NCI-H226 (cell line): Measurements from ENCODE around the gene ASB1.

Source experiments
- DNase-seq: peaks from one replicate; pipeline ENCODE4 v3.0.0-alpha.2; 2015

Gene ASB1

GRCh38 chr2:238473523-238473922, 46.8 kb downstream of the ASB1 start:
- no peak for DNase-seq

DNA sequence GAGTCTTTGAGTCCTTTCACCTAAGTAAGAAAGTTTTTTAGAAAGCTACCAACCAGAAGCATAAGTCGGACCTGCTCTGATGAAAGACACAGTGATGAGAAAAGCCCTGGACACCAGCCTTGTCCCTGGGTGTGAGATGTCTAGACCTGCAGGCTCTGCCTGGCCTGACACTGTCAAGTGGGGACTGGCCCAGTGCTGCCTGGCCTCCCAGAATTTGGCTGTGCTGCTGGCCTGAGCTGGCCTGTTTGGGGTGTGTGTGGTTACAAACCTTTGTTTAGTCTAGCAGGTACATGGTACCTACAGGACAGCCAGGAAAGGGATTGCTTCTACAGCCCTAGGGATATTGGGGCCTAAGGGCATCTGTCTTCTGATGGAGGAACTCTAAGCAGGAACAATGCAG, 48.3 kb downstream of the ASB1 start:
- no peak for DNase-seq

DNA sequence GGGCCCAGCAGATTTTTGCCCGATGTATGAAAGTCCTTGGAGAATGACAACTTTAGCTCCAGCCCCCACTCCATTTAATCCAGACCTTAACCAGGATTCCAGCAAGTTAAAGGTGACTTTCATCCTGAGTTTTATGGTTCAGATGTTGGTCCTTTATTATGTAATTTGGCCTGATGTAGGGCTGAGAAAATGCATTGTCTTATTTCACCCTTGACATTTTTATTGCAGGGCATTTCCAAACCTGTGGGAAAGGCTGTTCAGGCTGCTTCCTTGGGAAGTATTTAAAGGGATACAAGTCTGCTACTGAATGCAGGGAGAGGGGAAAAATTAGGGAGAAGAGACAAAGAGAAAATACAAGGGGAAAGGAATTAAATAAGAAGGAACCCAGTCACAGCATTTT, 48.8 kb downstream of the ASB1 start:
- no peak for DNase-seq

DNA sequence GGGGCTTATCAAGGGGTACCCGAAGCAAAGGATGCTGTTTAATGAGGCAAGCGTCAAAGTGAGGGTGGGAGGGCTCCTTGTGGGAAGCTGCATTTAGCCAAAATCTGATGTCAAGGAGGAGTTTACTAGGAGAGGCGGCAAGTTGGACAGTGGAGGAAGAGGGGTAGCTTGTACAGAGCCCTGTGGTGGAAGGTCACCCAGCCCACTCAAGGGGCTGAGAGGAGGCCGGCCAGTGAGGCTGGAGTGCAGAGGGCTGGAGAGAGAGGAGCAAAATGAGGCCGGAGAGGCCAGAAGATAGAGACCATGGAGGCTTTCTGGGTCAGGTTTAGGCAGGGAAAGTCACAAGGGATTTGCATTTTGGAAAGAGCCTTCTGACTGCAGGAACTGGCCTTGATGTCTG, 49.5 kb downstream of the ASB1 start:
- DNase-seq, result no peak

- DNase-seq, result no peak
Measured at GRCh38 chr2:238478216-238478615, 51.5 kb downstream of the ASB1 start.

GRCh38 chr2:238479847-238480246, 53.1 kb downstream of the ASB1 start:
- no peak for DNase-seq

DNA sequence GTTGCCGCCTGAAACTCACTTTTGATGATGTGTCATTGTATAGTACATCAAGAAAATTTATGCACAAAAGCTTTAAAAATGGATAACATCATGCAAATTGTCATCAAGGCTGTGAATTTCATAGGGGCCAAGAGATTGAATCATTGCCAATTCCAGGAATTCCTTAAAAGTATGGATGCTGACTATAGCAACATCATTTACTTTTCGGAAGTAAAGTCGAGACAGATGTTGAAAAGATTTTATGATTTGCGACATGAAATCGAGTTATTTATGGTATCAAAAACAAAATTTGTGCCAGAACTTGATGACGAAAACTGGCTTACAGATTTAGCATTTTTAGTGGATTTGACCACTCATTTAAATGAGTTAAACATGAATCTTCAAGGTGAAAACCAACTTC, 56.3 kb downstream of the ASB1 start:
- no peak for DNase-seq

DNA sequence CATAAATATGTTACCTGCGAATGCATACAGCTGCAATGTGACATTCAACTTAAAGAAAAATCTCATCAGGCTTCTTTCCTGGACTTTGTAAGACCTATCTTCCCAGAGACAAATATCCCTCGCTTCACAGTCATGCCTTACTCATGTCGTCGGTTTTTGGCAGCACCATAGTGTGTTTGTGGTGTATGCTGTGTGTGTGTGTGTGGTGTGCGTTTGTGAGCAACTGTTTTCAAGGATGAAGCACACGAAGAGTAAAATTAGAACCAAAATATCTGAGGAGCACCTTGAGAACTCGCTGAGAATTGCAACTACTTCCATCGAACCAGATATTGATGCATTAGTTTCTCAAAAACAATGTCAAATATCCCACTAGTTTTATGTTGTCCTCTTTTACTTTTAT, 56.9 kb downstream of the ASB1 start:
- DNase-seq, result no peak

DNA sequence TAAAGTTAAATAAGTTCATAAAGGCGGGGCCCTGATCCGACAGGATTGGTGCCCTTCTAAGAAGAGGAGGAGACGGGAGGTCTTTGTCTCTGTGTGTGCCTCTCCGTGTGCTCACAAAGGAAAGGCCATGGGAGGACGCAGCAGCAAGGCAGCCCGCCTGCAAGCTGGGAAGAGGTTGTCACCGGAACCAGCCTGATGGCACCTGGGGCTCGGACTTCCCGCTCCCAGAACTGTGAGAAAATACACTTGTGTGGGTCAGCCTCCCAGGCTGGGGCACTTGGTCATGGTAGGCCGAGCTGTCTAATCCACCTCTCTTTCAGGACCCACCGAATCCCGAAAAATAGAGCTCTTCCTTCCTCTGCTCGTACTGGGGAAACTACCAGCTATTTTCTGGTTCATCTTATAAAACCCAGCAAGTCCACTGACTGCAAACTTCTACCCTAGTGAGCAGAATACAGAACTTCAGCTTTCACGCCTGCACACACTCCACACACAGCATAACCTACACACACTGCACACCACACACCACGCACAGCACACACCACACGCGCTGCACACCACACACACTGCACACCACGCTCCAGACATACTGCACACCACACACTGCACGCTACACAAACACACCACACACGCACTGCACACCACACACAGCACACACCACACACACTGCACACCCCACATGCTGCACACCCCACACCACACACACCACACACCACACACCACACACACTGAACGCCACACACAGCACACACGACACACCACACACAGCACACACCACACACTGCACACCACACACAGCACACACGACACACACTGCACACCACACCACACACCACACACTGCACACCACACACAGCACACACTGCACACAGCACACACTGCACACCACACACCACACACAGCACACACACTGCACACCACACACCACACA, 58.1 kb downstream of the ASB1 start:
- no peak for DNase-seq

DNA sequence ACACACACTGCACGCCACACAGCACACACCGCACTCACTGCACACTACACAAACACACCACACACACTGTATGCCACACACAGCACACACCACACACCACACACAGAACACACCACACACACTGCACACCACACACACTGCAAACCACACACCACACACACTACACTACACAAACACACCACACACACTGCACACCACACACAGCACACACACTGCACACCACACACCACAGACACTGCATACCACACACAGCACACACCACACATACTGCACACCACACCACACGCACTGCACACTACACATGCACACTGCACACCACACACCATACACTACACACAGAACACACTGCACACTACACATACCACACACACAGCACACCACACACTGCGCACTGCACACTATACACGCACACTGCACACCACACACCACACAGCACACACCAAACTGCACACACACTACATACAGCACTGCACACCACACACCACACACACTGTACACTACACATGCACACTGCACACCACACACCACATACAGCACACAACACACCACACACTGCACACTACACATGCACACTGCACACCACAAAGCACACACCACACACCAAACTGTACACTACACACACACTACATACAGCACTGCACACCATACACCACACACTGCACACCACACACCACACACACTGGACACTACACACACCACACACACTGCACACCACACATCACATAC, 59.6 kb downstream of the ASB1 start:
- no peak for DNase-seq

DNA sequence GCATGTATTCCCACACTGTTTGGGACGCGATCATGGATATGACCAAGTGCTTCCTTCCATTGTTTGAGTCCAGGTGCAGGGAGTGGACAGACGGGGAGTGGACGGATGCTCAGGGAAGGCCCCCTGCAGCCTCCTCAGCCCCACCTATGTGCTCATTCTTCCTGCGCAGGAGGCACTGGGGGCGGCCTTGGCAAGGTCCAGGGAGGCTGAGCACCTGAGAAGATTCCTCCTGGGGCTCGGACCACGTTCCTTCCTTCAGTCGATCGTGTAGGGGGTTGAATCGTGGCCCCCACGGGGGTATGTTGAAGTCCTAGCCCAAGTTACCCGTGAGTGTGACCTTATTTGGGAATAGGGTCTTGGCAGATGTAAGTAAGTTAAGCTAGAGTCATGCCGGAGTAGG, 60.4 kb downstream of the ASB1 start:
- DNase-seq, result no peak

- no peak for DNase-seq
Measured at GRCh38 chr2:238487652-238488346, 61.1 kb downstream of the ASB1 start.

DNA sequence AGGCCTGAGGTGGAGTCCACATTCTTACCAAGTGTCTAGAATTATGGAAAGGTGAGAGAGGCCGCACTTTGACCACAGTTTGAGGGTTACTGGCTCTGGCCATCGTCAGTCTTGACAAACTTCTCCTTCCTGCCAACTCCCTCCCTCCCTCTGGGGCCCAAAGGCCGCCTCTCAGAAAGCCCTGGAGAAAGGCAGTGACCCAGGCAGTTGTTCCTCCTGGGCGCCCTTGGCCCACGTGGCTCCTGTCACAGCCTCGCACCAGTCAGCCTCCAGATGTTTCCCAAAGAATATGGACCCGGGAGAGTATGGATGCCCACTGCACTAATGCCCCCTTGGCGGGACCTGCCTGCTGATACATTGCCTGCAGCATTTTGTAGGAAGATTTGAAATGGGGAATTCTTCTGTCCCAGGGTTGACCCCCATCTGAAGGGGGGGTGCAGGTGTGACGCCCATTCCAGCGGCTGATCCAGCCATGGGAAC, 61.7 kb downstream of the ASB1 start:
- no peak for DNase-seq

DNA sequence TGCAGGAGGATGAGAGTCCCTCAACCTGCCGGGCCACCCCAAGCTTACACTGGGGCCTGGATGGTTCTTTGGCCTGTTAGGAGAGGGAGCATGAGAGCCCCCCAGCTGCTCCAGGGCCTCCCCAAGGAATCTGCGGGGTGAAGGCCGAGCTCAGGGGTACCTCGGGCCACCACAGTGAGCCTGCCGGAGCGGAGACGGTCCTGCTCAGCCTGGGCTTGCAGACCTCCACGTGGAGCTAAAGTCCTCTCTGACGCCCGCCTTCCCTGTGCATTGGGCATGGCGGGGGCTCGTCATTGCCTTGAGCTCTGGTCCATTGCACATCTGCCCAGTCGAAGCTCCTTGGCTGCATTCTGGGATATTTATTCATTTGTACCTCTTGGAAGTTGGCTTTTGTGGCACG, 62.7 kb downstream of the ASB1 start:
- no peak for DNase-seq

- no peak for DNase-seq
Measured at GRCh38 chr2:238489896-238490295, 63.2 kb downstream of the ASB1 start.

DNA sequence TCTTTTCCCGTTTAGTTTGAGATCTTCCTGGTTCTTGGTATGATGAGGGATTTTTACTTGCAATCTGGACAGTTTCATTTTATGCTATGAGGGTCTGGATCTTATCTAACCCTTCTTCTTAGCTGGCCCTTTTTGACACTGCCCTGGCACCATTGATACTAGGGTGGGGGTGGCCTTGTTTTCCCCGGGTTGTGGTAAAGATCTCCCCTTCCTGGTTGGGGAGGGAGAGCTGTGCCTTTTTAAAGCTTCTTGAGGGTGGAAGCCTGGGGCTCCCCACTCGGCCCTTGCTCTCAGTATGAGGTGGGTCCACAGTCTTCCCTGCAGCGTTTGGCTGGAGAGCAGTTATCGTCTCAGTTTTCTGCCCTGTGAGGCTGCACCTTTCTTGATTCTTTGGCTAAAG, 66.1 kb downstream of the ASB1 start:
- no peak for DNase-seq

DNA sequence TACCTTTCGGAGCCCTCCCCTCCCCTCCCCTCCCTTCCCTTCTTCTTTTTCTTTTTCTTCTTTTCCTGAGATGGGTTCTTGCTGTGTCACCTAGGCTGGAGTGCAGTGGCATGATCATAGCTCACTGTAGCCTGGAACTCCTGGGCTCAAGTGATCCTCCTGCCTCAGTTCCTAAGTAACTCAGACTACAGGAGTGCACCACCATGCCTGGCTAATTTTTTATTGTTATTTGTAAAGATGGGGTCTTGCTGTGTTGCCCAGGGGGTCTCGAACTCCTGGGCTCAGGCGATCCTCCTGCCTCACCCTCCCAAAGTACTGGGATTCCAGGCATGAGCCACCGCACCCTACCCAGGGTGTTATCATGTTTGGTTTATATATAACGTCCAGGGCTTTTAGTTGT, 66.7 kb downstream of the ASB1 start:
- DNase-seq, result no peak

- DNase-seq, result no peak
Measured at GRCh38 chr2:238493880-238494572, 67.3 kb downstream of the ASB1 start.

DNA sequence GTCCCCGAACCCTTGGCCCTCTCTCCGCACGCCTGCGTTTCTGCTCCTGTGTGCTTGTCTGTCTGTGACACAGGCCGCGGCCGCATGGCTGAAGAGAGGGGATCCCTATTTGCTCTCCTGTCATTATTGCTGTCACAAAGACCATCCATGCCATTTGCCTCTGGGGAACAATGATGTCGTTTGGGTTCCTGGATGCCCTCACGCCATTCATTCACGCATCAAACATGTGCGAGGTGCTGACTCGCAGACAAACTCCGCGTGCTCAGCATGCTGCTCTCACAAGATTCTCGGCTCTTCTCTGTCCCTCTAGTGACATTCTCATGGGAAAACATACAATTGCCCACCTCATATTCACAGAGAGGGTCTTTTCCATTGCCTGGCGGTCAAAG, 67.8 kb downstream of the ASB1 start:
- DNase-seq, result no peak

DNA sequence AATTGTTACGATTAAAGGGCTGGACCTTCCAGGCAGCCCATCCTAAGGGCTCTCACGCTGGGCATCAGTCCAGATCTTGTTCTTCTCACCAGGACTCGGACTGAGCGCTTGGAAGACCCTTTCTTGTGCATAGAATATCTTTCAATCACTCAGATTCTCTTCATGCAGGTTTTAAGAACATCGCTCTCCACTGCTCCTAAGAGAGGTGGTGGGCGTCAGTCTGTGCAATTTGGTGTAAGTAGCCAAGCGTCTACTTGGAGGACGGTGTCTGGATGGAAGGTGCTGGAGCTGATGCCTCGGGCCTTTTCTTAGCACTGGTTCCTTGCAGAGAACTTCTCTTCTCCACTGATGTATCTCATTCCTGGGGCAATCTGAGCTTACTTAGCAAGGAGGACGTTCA, 68.7 kb downstream of the ASB1 start:
- DNase-seq, result no peak

DNA sequence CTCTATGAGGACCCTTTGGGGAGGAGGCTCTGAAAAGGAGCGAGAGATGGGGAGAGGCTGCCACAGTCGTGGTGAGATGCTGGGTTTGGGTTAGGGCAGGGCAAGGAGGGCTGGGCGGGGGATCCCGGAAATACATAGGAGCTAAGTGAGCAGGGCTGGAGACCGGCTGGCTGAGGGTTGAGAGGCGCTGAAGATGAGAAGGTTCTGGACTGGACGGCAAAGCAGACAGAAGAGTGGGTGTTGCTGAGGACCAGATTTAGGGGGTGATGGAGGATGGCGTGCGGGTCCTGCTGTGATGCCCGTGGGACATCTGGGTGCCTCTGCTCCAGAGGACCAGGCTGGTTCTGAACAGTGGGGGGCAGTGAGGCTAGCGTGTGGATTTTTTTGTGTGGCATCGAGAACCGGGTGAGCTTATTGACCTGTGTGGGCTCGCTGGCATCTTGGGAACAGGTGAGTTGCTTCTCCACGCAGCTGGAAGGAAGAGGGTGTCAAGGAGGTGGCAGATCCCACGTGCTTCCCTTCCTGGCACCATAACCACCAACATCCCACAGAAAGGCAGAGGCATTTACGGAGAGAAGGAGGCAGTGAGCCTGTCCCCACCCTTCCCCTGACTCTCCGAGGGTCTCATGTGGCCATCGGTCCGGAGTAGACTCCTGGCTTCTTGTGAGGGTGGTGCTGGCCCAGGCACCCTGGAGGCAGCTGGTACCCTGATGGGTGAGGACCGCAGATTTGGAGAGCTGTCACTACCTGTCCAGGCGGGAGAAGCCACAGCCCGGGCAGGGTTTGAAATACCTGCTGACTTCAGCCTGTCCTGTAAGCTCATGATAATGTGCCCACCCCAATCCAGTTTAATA, 70.3 kb downstream of the ASB1 start:
- no peak for DNase-seq

DNA sequence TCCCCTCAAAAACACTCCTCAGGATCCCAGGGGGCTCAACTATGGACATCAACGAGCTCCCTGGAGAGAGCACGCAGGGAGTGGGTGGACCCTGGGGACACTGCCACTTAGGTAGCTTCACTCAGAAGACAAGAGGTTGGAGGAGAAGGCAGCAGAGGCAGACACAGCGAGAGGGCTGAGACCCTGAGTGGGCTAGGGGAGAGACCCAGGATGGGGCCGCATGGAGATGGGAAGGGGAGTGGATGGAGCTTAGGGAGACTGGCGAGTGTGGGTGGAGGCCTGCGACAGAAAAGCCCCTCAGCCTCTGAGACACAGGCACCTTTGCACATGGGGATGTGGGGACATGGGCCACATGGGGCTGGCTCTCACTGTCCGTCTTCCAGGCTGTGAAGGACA, 70.9 kb downstream of the ASB1 start:
- DNase-seq, result no peak
